LNCAP (cell line): ENCODE data around the gene CRPPA.

Experiments used
- CTCF ChIP-seq: fragments of 450-650 bp; IDR thresholded peaks from 2 replicates; pipeline ENCODE4 v1.5.1; 2017; ENCODE audit warnings: mild to moderate bottlenecking

Gene CRPPA

DNA sequence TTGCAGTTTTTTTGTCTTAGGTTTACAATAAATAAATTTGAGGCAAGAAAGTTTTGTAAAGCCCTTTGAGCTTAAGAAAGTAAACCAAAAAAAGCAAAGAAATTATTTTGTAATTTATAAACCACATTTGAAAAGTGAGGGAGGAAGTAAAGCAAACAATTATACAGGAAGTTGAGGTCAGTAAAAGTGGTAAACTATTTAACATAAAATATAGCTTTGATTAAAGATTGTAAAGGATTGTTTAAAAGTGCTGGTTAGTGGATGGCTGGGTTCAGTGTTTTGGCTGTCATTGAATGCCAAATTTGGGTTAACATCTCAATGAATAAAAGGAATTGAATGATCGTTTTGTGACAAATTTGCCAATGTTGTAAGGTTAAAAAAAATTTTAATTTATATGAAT, 34.3 kb upstream of the CRPPA start:
- TF ChIP-seq CTCF, result no peak

DNA sequence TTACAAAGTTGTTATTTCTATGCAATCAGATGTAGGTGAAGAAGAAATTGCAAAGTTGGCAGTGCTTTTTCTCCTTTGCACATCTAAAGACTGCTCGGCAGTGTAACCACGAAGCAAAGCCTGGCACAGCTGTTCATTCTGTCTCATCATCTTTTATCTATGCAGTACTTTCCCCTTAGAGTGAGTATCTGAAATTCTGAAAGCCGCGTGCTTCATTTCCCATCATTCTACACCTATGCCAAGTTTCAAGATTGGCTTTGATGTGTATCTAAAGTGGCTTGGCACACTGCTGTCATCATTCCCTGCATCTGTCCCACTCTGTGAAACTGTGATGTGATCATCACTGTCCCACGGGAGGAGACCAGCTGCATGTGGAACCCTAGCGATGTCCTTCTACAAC, 29.0 kb upstream of the CRPPA start:
- no peak for TF ChIP-seq CTCF

DNA sequence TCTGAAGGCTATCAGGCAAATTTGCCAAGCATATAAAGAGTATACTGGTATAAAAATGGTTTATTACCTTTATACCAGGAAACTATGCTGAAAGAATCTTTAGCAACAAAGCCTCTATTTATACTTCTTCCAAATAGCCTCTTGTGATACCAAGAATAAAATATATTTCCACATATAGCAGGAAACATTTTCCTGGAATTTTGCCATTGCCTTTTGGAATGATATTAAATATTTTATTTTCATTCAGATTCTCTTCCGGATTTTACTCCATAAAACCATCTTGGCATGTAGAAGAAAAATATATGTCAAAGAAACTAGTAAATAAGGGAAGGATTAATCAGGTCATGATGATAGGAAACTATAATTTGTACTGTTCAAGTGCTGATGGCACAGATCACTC, 26.5 kb upstream of the CRPPA start:
- TF ChIP-seq CTCF, result no peak

- TF ChIP-seq CTCF, result no peak
These were observed 25.2 kb upstream of the CRPPA start for GRCh38 chr7:16446508-16446907.

DNA sequence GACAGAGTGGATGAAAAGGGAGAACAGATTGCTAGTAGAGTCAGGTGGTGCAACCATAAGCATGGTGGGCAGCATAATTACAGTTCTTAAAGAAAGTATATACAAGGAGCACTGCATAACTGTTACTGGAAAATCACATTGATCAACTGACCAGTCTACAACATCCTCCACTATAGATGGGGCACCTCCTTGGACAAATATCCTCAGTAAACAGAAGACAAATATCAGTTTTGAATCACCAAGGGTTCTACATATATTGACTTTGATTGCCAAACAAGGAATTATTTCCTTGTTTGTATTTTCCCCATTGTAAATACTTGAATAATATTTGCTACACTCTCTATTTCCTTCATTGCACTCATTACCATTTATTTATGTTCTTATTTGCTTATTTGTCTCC, 17.6 kb upstream of the CRPPA start:
- TF ChIP-seq CTCF, result no peak

- no peak for TF ChIP-seq CTCF
These were observed 15.0 kb upstream of the CRPPA start for GRCh38 chr7:16436306-16436705.

GRCh38 chr7:16433568-16434122, 12.3 kb upstream of the CRPPA start:
- TF ChIP-seq CTCF, result no peak

DNA sequence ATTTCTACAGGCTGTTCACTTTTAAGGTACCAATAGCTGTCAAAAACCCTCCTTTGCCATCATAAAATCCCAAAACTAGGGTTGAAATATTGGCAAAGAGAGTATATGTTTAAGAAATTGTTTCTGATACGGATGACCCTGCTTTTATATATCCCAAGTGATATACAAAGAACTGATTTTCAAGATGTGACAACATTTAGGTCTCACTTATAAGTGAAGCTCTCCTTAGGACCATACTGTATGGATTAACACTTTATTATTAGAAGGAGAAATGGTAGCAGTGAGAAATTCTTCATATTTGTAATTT, 11.0 kb upstream of the CRPPA start:
- no peak; the same call in 1 of the 2 replicates for TF ChIP-seq CTCF
